Fibroblast of lung (primary cell): ENCODE data around the gene LIMCH1. TPM values are rescaled to one million over a fixed set of nuclear protein-coding genes. Genes with fewer than 3 reads are reported as not detected.

Experiments
- DNase-seq, 2 donors: peaks; one replicate each; pipeline versions ENCODE4 v3.0.0 to v3.0.0-alpha.2; 2010; ENCODE audit warnings: low read depth in 2 of 2
- H2AFZ ChIP-seq: 2 replicates; pipeline ENCODE4 v1.5.1; 2012; ENCODE audit warnings: low read length, control low read depth, inconsistent platforms
- H3K27ac ChIP-seq: 2 replicates; pipeline ENCODE4 v1.5.1; 2011; ENCODE audit warnings: low read length, control low read depth; ENCODE audit not compliant: insufficient read depth
- H3K27me3 ChIP-seq: 2 replicates; pipeline ENCODE4 v1.5.1; 2011; ENCODE audit warnings: mild to moderate bottlenecking, low read length; ENCODE audit not compliant: control insufficient read depth, insufficient read depth
- H3K36me3 ChIP-seq: 2 replicates; pipeline ENCODE4 v1.5.1; 2011; ENCODE audit warnings: low read length; ENCODE audit not compliant: control insufficient read depth, insufficient read depth
- H3K4me1 ChIP-seq: 2 replicates; pipeline ENCODE4 v1.5.1; 2011; ENCODE audit warnings: low read length; ENCODE audit not compliant: control insufficient read depth, insufficient read depth; ENCODE audit errors: extremely low read depth
- H3K4me2 ChIP-seq: 2 replicates; pipeline ENCODE4 v1.5.1; 2011; ENCODE audit warnings: low read length, control low read depth; ENCODE audit not compliant: insufficient read depth; ENCODE audit errors: extremely low read depth
- H3K4me3 ChIP-seq, 4 experiments: fragments of 200-600 bp in 1 of 4; sonication (generic) in 1 of 4; replicated peaks in 1 of 4; 2 replicates each; pipeline ENCODE4 v1.5.1; 2011 to 2016; ENCODE audit warnings: low read length in 4 of 4, low read depth in 3 of 4, mild to moderate bottlenecking in 3 of 4, control low read depth in 2 of 4, inconsistent platforms in 1 of 4, mixed read lengths in 1 of 4; ENCODE audit not compliant: insufficient read depth in 1 of 4; ENCODE audit errors: control extremely low read depth in 1 of 4
- H3K79me2 ChIP-seq: 2 replicates; pipeline ENCODE4 v1.5.1; 2012; ENCODE audit warnings: mild to moderate bottlenecking, low read length, inconsistent platforms; ENCODE audit not compliant: control insufficient read depth, insufficient read depth
- H3K9ac ChIP-seq: 2 replicates; pipeline ENCODE4 v1.5.1; 2011; ENCODE audit warnings: mild to moderate bottlenecking, low read length, control low read depth; ENCODE audit not compliant: insufficient read depth
- H3K9me3 ChIP-seq: 2 replicates; pipeline ENCODE4 v1.5.1; 2012; ENCODE audit warnings: low read depth, low read length; ENCODE audit not compliant: control insufficient read depth, insufficient read depth
- H4K20me1 ChIP-seq: 2 replicates; pipeline ENCODE4 v1.5.1; 2011; ENCODE audit warnings: low read length; ENCODE audit not compliant: control insufficient read depth, insufficient read depth; ENCODE audit errors: extremely low read depth
- EZH2 ChIP-seq: IDR thresholded peaks from 2 replicates; pipeline ENCODE4 v1.5.1; 2012; ENCODE audit warnings: low read length, control low read depth, mild to moderate bottlenecking; ENCODE audit errors: missing control alignments
- polyA plus RNA-seq, 2 donors: library from polyadenylated mRNA; depleted of rRNA in 1 of 2; stranded (reverse) in 1 of 2; unstranded in 1 of 2; fragments of >200 nt; gene quantifications; 2 replicates each; pipeline ENCODE4 v1.2.1, GENCODE V29; 2011 to 2012; ENCODE audit warnings: missing spikeins in 1 of 2
- total RNA-seq: library from RNA; depleted of rRNA; stranded (reverse); fragments of >200 nt; gene quantifications from 2 replicates; pipeline ENCODE4 v1.2.1, GENCODE V29; 2014
- TF ChIP-seq, protein P1 (sequence below), 2 donors: IDR thresholded peaks in 1 of 2; conservative IDR thresholded peaks in 1 of 2; 1 replicate in 1 of 2; 2 replicates in 1 of 2; pipeline ENCODE4 v1.5.1; 2011 to 2012; ENCODE audit warnings: low read length in 2 of 2, control low read depth in 1 of 2, inconsistent platforms in 1 of 2, low read depth in 1 of 2, mild to moderate bottlenecking in 1 of 2

LIMCH1 gene
- total and polyA plus RNA-seq, 2 donors (not counting 1 experiment from before 2014, with no cell fraction given) = 2.8 to 4.6 TPM

DNA sequence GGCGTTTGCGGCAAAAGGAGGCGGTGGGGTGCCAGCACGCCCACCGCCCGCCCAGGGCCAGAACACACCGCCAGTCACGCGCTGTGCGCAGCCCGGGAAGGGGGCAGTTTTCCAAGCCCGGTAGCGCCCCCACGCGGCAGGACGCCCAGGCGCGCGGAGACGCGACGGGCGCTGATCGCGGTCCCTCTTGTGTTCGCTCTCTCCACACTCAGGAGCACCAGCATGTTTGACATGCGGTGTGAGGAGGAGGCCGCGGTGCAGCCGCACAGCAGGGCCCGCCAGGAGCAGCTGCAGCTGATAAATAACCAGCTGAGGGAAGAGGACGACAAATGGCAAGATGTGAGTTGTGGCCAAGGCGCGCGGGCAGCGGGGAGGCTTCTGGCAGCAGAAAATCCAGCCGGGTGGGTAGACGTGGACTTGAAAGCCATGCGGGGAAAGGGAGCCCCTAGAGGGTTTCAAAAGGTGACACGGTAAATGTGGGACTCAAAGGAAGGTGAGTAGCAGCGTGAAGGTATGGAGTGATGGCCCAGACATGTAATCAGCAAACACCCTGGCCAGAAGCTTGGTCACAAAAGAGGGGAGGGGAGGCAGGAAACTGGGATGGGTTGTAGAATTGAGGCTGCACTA, 106.4 kb downstream of the LIMCH1 start:
- no peaks in the 10 kb centered on the region for H3K9me3 ChIP-seq
- no peaks in the 10 kb centered on the region for H3K36me3 ChIP-seq
- peak; percentile 57 to 66 for DNase-seq
- H3K4me2 ChIP-seq = peak overlapping the region; percentile 52
- H2AFZ ChIP-seq = no peak overlapping the region
- no peak overlapping the region for H3K9ac ChIP-seq
- no peak overlapping the region for H3K27ac ChIP-seq
- H3K79me2 ChIP-seq = no peaks in the 10 kb centered on the region
- H3K27me3 ChIP-seq = no peaks in the 10 kb centered on the region
- no peaks in the 10 kb centered on the region for H4K20me1 ChIP-seq
- H3K4me1 ChIP-seq = no peaks in the 10 kb centered on the region
- peak overlapping the region in 2 of 4 experiments; percentile 8 to 15 for H3K4me3 ChIP-seq
- TF ChIP-seq, protein P1, sequence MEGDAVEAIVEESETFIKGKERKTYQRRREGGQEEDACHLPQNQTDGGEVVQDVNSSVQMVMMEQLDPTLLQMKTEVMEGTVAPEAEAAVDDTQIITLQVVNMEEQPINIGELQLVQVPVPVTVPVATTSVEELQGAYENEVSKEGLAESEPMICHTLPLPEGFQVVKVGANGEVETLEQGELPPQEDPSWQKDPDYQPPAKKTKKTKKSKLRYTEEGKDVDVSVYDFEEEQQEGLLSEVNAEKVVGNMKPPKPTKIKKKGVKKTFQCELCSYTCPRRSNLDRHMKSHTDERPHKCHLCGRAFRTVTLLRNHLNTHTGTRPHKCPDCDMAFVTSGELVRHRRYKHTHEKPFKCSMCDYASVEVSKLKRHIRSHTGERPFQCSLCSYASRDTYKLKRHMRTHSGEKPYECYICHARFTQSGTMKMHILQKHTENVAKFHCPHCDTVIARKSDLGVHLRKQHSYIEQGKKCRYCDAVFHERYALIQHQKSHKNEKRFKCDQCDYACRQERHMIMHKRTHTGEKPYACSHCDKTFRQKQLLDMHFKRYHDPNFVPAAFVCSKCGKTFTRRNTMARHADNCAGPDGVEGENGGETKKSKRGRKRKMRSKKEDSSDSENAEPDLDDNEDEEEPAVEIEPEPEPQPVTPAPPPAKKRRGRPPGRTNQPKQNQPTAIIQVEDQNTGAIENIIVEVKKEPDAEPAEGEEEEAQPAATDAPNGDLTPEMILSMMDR (conservative IDR thresholded peaks at IDR 0.05 in 1 of 2, IDR thresholded peaks at IDR 0.05 in 1 of 2; ENCODE audit: low read depth in 1 of 2, low read length in 2 of 2) = peak; percentile 77 to 83
- no peak for TF ChIP-seq EZH2

DNA sequence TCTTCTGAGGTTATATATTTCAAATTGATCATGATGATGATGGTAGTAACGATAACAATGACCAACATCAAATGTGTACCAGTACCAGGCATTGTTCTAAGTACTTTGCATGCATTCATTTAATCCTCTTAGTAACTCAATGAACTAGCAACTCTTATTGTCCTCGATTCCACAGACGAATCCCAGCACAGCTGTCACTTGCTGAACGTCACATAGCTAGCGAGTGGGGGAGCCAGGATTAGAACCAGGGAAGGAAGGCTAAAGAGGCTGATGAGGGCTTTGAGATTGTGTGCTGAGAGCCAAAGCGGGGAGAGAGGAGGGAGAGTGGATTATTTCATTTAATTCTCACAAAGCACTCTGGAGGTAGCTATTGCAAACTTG, 106.9 kb downstream of the LIMCH1 start:
- no peaks in the 10 kb centered on the region for H3K27me3 ChIP-seq
- H3K9me3 ChIP-seq = no peaks in the 10 kb centered on the region
- H3K4me3 ChIP-seq = no peak overlapping the region
- TF ChIP-seq, protein P1 (conservative IDR thresholded peaks at IDR 0.05 in 1 of 2, IDR thresholded peaks at IDR 0.05 in 1 of 2; ENCODE audit: low read depth in 1 of 2, low read length in 2 of 2) = no peak
- TF ChIP-seq EZH2 = peak; percentile 29
- no peaks in the 10 kb centered on the region for H3K36me3 ChIP-seq
- no peak overlapping the region for H2AFZ ChIP-seq
- H3K79me2 ChIP-seq = no peaks in the 10 kb centered on the region
- H3K4me1 ChIP-seq = no peaks in the 10 kb centered on the region
- no peak overlapping the region for H3K9ac ChIP-seq
- no peak for DNase-seq
- H3K27ac ChIP-seq = no peak overlapping the region
- H3K4me2 ChIP-seq = no peak overlapping the region
- no peaks in the 10 kb centered on the region for H4K20me1 ChIP-seq

DNA sequence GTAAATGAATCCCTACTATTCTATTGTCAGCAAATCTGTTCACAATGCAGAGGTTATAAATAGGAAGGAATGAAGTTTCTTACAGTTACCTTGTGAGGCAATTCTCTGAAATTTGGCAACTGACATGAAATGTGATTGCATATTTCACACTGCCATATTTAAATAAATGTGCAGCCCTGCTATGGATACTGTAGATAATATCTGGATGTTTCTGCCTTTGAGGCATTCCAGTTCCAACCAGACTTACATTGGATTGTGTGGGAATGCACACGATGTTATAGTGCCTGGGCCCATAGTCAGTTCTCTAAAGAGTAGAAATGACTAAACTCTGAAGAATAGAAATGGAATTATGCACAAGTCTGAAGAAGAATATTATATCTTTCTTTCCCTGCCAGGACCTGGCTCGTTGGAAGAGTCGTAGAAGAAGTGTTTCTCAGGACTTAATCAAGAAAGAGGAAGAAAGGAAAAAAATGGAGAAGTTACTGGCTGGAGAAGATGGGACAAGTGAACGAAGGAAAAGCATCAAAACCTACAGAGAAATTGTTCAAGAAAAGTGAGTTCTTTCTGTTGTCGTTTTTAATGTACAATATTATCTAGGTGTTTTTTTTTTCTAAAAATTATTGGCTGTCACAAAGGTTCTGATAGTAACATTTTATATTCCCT, 107.9 kb downstream of the LIMCH1 start:
- no peak for DNase-seq
- Histone ChIP-seq H3K4me3 (no peak overlapping the region), H3K79me2 (no peaks in the 10 kb centered on the region), H3K9ac (no peak overlapping the region), H3K27me3 (no peaks in the 10 kb centered on the region), H3K27ac (no peak overlapping the region), H3K4me1 (no peaks in the 10 kb centered on the region), H4K20me1 (no peaks in the 10 kb centered on the region), H3K36me3 (no peaks in the 10 kb centered on the region), H3K9me3 (no peaks in the 10 kb centered on the region), H2AFZ (no peak overlapping the region), H3K4me2 (no peak overlapping the region)
- TF ChIP-seq, protein P1 (conservative IDR thresholded peaks at IDR 0.05 in 1 of 2, IDR thresholded peaks at IDR 0.05 in 1 of 2; ENCODE audit: low read depth in 1 of 2, low read length in 2 of 2) = no peak
- TF ChIP-seq EZH2 = no peak
